Measurements from ENCODE around the gene CD226.

- TF ChIP-seq, protein P1, sequence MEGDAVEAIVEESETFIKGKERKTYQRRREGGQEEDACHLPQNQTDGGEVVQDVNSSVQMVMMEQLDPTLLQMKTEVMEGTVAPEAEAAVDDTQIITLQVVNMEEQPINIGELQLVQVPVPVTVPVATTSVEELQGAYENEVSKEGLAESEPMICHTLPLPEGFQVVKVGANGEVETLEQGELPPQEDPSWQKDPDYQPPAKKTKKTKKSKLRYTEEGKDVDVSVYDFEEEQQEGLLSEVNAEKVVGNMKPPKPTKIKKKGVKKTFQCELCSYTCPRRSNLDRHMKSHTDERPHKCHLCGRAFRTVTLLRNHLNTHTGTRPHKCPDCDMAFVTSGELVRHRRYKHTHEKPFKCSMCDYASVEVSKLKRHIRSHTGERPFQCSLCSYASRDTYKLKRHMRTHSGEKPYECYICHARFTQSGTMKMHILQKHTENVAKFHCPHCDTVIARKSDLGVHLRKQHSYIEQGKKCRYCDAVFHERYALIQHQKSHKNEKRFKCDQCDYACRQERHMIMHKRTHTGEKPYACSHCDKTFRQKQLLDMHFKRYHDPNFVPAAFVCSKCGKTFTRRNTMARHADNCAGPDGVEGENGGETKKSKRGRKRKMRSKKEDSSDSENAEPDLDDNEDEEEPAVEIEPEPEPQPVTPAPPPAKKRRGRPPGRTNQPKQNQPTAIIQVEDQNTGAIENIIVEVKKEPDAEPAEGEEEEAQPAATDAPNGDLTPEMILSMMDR (IDR thresholded peaks at IDR 0.05): no peak
- TF ChIP-seq POLR2A (IDR thresholded peaks at IDR 0.05): no peak
Measured at GRCh38 chr18:69963196-69963595, 15.5 kb upstream of the CD226 start.
